Right renal pelvis (tissue), 4 donors: ENCODE measurements around the gene TBC1D22A. TPM values are rescaled to one million over a fixed set of nuclear protein-coding genes. Genes with fewer than 3 reads are reported as not detected.
"Not testable (repeated sequence)": the region's sequence is repeated elsewhere in the genome, so short reads cannot be mapped to it uniquely, and the experiment has no call there.

Source experiments
- DNase-seq, 4 donors: peaks; one replicate each; pipeline ENCODE4 v3.0.0-alpha.2; 2013; ENCODE audit warnings: low read depth in 4 of 4, low spot score in 3 of 4, missing footprints in 1 of 4
- polyA plus RNA-seq, 4 donors: library from polyadenylated mRNA; unstranded; fragments of 120-200 nt; gene quantifications; one replicate each; pipeline ENCODE4 v1.2.1, GENCODE V29; 2013; ENCODE audit not compliant: insufficient read length in 4 of 4

The TBC1D22A gene
- polyA plus RNA-seq, 4 donors, result 17.8 to 19.7 (median 18.2) TPM

DNA sequence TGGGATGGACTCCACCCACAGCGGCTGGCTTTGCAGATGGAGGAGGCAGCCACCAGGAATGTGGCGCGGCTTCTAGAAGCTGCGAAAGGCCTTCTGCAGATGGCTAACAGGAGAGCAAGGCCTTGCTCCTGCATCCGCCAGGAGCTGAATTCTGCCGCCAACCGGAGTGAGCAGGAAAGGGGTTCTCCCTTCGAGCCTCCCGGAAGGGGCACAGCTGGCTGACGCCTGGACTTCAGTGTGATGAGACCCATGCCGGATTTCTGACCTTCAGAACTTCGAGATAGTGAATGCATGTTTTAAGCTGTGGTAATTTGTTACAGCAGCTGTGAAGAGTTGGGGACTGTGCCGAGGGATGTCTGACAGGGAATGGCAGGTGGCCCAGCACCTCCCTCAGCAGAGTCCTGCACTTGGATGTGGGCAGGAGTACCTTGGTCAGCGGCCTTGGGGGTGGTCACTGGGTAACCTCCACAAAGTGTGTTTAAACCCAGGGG, 7.7 kb downstream of the TBC1D22A start:
- DNase-seq, result no peak

DNA sequence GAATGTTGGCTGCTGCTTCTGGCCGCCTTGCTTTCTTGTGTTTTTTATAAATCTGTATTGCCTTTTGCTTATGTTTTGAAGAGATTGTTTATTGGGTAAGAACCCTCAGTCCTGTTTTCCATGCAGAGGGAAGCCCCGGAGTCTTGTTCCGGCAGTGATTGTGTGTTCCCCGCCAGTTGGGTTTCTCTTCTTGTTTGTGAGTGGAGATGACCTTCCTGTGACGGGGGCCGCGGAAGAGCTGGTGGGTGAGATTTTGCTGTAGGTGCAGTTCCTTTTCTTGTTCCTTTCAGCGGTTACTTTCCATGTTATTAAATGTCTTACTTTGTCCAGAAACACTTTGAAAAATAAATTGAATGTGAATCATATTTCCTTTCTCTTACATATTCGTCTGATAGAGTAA, 8.3 kb downstream of the TBC1D22A start:
- DNase-seq, result no peak

DNA sequence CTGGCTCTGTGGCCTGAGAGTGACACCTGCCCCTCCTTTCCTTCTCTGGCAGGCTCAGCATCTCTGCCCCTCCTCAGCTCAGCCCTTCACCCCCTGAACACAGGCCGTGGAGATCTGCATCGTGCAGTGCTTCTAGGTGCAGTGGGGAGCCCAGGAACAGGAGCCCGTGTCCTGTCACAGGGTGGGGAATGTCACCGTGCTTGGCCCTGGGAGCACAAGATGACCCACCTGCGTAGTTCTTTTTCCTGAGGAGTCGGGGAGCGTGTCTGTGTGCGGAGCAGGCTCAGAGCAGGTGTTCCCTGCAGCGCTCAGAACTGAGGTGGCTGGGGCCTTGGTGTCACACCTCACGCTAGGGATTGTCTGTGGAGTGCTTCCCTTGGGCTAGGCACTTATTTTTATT, 10.6 kb downstream of the TBC1D22A start:
- DNase-seq, result no peak

DNA sequence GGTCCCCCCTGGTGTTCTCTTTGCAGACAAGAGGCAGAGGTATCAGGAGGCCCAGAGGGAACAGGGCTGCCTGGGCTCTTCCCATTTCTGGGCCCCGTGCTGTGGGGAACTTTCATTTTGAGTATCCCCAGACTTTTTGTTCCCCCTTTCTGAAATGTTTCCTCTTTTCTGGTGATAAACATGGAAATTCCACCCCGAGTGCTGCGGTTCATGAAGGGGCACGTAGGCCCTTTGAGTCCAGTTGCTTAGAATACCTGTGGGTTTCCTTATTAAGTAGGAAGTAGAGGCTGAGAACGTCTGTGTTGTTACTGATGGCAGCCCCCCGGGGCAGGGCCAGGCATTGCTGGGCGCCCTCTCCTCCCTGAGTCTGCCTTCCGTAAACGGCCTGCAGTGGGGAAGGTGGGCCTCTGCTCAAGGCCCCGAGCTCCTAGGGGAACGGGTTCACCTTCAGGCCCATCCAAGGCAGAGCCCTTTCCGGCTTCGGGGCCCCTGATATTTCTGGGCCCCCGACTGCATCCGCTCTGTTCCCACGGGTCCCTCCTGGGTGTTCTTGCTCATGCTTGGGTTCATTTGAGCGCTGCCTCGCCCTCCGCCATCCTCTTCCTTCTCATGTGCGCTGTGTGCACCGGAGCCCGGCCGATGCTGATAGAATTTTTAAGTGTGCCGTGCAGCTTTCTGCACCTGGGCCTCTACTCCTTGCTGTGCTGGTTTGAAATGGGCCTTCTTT, 12.0 kb downstream of the TBC1D22A start:
- no peak for DNase-seq

- no peak for DNase-seq
Observed at GRCh38 chr22:46774980-46775849, 12.8 kb downstream of the TBC1D22A start.

DNA sequence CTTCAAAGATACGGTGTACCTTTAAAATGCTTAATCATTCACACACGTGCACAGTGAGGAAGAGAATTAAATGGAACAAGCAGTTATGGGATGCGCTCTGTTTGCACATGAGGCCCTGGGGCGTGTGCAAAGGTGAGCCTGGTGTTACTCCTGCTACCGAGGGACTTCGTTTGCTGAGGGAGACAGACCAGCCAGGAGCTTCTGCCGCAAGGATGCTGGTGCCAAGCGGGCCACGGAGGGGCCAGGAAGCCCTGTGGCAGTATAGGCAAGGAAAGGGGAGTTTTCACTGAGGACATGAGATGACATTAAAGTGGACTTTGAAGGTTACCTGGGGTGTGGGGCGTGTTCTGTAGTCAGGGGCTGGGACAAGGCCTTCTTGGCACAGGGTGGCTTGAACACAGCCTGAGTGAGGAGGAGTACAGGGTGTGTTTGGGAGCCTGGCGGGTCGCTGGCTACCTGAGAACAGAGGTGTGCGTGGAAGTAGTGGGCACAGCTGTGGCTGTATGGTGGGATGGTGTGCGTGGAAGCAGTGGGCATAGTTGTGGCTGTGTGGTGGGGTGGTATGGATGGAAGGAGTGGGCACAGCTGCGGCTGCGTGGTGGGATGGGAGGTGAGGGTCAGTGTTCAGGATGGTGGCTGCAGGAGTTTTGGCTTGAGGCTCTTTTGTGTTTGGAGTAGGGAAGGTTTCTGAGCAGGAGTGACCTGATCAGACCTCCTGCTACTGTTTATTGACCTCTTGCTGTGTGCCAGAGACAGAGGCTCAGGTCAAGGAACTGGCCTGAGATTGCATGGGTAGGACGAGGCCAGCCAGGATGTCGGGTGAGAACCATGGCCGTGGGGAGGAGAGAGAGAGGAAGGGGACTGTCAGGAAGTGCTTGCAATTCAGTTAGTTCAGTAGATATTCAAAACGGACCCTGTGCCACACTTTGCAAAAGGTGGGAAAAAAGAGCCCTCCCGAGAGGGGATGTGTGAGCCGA, 13.7 kb downstream of the TBC1D22A start:
- no peak for DNase-seq

- DNase-seq, result no peak
Observed at GRCh38 chr22:46776876-46777608, 14.6 kb downstream of the TBC1D22A start.

GRCh38 chr22:46777609-46777970, 15.1 kb downstream of the TBC1D22A start:
- DNase-seq, result no peak

- no peak for DNase-seq
Observed at GRCh38 chr22:46779023-46779422, 16.6 kb downstream of the TBC1D22A start.

DNA sequence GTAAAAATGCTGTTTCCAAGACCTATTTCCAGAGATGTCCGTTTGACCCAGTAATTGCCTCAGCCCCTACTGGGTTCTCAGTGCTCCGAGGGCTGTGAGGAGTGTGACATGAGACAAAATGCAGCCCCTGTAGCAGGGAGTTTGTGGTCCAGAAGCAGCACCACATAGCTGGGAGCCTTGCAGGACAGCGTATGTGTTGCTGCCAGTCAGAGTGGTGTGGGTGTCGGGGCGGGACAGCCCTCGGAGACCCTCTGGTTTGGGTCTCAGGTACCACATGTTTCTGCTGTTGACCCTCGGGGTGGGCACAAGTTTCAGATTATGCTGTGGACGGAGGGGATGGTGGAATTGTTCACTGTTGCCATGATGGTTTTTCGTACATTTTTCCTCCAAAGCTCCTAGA, 17.2 kb downstream of the TBC1D22A start:
- no peak for DNase-seq

GRCh38 chr22:46780453-46780852, 18.0 kb downstream of the TBC1D22A start:
- DNase-seq, result no peak

GRCh38 chr22:46781291-46781690, 18.8 kb downstream of the TBC1D22A start:
- DNase-seq, result no peak

DNA sequence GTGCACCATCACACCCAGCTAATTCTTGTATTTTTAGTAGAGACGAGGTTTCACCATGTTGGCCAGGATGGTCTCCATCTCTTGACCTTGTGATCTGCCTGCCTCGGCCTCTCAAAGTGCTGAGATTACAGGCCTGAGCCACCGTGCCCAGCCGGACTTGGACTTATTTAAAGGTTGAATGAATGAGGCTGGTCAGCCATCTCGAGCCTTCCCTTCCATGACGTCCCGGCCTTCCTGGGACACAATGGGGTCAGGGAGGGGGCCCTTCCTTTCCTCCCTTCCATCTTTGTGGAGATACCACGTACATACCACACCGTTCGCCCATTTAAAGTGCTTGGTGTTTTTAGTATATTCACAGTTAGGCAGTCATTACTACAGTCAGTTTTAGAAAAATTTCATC, 19.8 kb downstream of the TBC1D22A start:
- DNase-seq, result not testable (repeated sequence)

DNA sequence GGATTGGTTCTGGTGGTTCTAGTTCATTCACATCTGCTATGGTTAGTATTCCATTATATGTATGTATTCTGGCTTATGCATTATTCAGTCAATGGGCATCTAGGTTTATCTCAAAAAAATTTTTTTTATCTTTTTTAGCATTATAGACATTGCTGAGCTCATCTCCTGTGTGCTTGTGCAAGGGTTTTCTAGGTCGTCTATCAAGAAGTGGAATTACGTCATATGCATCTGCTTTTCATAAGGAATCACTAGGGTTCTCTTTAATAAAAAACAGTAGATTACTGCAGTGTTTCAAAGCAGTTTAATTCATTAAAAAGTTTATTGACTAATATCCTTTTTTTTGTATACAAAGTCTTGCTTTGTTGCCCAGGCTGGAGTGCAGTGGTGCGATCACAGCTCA, 21.3 kb downstream of the TBC1D22A start:
- DNase-seq, result no peak

GRCh38 chr22:46788441-46789172, 26.2 kb downstream of the TBC1D22A start:
- DNase-seq, result no peak

- no peak for DNase-seq
Observed at GRCh38 chr22:46789992-46790391, 27.5 kb downstream of the TBC1D22A start.

DNA sequence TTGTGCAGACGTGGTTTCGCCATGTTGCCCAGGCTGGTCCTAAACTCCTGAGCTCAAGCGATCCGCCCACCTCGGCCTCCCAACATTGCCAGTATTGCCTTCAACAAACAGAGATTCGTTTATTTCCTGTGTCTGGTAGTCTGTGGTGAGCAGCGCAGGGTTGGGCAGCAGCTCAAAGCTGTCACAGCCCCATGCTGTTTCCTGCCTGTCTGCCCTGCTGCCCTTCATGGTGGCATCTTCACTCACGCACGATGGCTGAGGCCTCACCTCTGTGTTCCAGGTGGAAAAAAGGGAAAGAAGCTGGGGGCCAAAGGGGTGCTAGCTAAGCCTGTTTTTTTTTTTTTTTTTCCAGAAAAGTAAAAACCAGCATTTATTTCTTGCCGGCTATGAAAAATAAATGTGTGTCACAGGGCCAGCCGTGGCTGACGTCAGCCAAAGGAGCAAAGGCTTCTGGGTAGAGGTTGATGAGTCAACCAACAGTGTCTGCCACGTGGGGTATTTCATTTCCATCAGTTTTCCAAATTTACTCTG, 28.8 kb downstream of the TBC1D22A start:
- no peak for DNase-seq

DNA sequence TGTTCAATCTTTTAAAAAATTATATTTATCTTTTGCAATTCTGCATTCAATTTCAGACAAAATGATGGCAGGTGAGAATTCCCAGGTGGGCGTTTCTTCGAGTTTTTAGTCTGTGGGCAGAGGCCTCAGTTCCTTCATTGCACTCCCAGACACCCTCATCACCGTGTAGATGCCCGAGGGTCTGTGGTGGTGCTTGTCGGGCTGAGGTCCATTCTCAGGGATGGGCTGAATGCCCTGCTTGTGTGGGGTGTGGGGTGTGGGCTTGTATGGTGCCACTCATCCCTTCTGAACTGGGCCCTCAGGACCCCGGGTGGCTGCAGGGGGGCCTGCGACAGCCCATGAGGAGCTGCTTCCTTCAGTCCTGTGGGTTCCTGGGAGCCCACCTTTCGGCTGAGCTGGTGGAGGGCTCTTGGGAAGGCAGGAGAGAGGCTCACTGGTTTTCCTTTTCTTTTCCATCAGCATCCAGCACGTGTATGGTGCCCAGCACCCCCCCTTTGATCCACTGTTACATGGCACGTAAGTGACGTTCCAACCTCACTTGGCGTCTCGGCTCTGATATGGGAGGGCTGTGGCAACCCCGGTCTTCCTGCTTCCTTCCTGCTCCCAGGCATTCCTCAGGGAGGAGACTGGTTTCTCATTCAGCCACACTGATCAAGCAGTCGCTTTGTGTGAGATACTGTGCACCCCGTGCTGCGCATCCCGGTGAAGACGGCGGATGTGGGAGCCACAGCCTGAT, 29.8 kb downstream of the TBC1D22A start:
- DNase-seq, result no peak
